CD4-positive, alpha-beta T cell treated with Interleukin-1 beta for 1 hour (primary cell): ENCODE results near the gene PNMA6E.

ENCODE experiments used
- DNase-seq, 2 donors: peaks; one replicate each; pipeline ENCODE4 v3.0.0-alpha.2; 2020 to 2022

Gene PNMA6E

DNA sequence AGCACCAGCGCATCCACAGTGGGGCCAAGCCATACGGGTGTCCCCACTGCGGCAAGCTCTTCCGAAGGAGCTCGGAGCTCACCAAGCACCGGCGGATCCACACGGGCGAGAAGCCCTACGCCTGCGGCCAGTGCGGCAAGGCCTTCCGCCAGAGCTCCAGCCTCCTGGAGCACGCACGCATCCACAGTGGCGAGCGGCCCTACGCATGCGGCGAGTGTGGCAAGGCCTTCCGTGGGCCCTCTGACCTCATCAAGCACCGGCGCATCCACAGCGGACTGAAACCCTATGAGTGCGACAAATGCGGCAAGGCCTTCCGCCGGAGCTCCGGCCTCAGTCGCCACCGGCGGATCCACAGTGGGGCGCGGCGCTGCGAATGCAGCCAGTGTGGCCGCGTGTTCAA, 53.6 kb downstream of the PNMA6E start:
- no peak for DNase-seq
